CD4-positive, alpha-beta memory T cell (primary cell): ENCODE measurements around the gene PTGR2. TPM values are rescaled to one million over a fixed set of nuclear protein-coding genes. Genes with fewer than 3 reads are reported as not detected.
"Not testable (repeated sequence)": the region's sequence is repeated elsewhere in the genome, so short reads cannot be mapped to it uniquely, and the experiment has no call there.

Experiments
- CTCF ChIA-PET: fragments of 350-600 bp; sonication (Branson Sonifier 250); formaldehyde crosslinking; loops from one replicate; lab custom pipeline; 2021; ENCODE audit warnings: inconsistent platforms; ENCODE audit not compliant: partially characterized antibody; lab: Charles Lee
- POLR2A ChIA-PET: fragments of 350-600 bp; sonication (Branson Sonifier 250); formaldehyde crosslinking; loops from one replicate; lab custom pipeline; 2021; ENCODE audit not compliant: partially characterized antibody; lab: Charles Lee
- DNase-seq, 5 donors: peaks; one replicate each; pipeline versions ENCODE4 v3.0.0 to v3.0.0-alpha.2; 2020 to 2022; ENCODE audit warnings: mixed read lengths in 1 of 5
- H3K27ac ChIP-seq: one replicate; pipeline ENCODE4 v1.7.0; 2013; ENCODE audit warnings: low read depth, low read length
- H3K27me3 ChIP-seq: 2 replicates; pipeline ENCODE4 v1.7.0; 2013; ENCODE audit warnings: mild to moderate bottlenecking, low read length, moderate library complexity; ENCODE audit not compliant: insufficient read depth
- H3K36me3 ChIP-seq: 2 replicates; pipeline ENCODE4 v1.7.0; 2013; ENCODE audit warnings: mild to moderate bottlenecking, low read length, moderate library complexity; ENCODE audit not compliant: insufficient read depth
- H3K4me1 ChIP-seq: 2 replicates; pipeline ENCODE4 v1.7.0; 2013; ENCODE audit warnings: mild to moderate bottlenecking, low read length, moderate library complexity; ENCODE audit not compliant: insufficient read depth
- H3K4me3 ChIP-seq, 2 donors: one replicate each; pipeline ENCODE4 v1.7.0; 2013; ENCODE audit warnings: low read length in 2 of 2, mild to moderate bottlenecking in 1 of 2
- H3K9me3 ChIP-seq, 2 donors: one replicate each; pipeline ENCODE4 v1.7.0; 2013; ENCODE audit warnings: low read length in 2 of 2, control low read depth in 1 of 2; ENCODE audit not compliant: control insufficient read depth in 1 of 2
- H3K27ac Mint-ChIP-seq, 7 donors: one replicate each; pipeline ENCODE4 v1.8.0; 2020 to 2021; ENCODE audit warnings: mixed read lengths in 7 of 7, mild to moderate bottlenecking in 6 of 7, inconsistent platforms in 3 of 7, moderate library complexity in 3 of 7
- H3K27me3 Mint-ChIP-seq, 2 donors: one replicate each; pipeline ENCODE4 v1.8.0; 2020 to 2021; ENCODE audit warnings: mixed read lengths in 2 of 2
- H3K36me3 Mint-ChIP-seq, 2 donors: one replicate each; pipeline ENCODE4 v1.8.0; 2020 to 2021; ENCODE audit warnings: mixed read lengths in 2 of 2, inconsistent platforms in 1 of 2, mild to moderate bottlenecking in 1 of 2
- H3K4me1 Mint-ChIP-seq, 4 donors: one replicate each; pipeline ENCODE4 v1.8.0; 2020 to 2021; ENCODE audit warnings: mixed read lengths in 4 of 4, mild to moderate bottlenecking in 1 of 4
- H3K4me3 Mint-ChIP-seq, 8 donors: one replicate each; pipeline ENCODE4 v1.8.0; 2020 to 2021; ENCODE audit warnings: mixed read lengths in 8 of 8, mild to moderate bottlenecking in 7 of 8, moderate library complexity in 6 of 8, inconsistent platforms in 3 of 8
- H3K9me3 Mint-ChIP-seq, 8 donors: one replicate each; pipeline ENCODE4 v1.8.0; 2020 to 2021; ENCODE audit warnings: mixed read lengths in 8 of 8, mild to moderate bottlenecking in 5 of 8, inconsistent platforms in 3 of 8, moderate library complexity in 1 of 8
- intact Hi-C: fragments of 100-400 bp; cut with micrococcal nuclease; formaldehyde crosslinking; loops from one replicate; pipeline ENCODE4 v1.15.1; 2023
- polyA plus RNA-seq, 2 donors: library from polyadenylated mRNA; unstranded; fragments of 300-500 nt; fragmentation: Illumina TruSeq; gene quantifications; one replicate each; pipeline ENCODE4 v1.2.3, GENCODE V29; 2021
- total RNA-seq, 2 experiments: library from RNA; stranded (reverse); gene quantifications; one replicate each; pipeline ENCODE4 v1.2.3, GENCODE V29; 2021

Gene PTGR2
- total and polyA plus RNA-seq, 4 experiments from 2014 or later = 2.3 to 5.0 (median 3.7) TPM

DNA sequence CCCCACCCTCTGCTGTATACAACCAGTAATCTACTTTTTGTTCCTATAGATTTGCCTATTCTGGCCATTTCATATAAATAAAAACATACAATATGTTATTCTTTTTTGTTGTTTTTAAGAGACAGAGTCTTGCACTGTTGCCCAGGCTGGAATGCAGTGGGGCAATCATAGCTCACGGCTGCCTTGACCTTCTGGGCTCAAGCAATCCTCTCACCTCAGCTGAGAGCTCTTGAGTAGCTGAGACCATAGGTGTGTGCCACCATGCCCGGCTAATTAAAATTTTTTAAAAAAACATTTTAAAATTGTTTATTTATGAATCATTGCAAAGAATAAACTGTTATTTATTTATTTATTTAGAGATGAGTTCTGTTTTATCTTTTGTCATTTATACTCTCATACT, 11.6 kb downstream of the PTGR2 start:
- no peak overlapping the region for H3K4me3 ChIP-seq
- ChIA-PET POLR2A (no interaction called here), CTCF (no interaction called here)

DNA sequence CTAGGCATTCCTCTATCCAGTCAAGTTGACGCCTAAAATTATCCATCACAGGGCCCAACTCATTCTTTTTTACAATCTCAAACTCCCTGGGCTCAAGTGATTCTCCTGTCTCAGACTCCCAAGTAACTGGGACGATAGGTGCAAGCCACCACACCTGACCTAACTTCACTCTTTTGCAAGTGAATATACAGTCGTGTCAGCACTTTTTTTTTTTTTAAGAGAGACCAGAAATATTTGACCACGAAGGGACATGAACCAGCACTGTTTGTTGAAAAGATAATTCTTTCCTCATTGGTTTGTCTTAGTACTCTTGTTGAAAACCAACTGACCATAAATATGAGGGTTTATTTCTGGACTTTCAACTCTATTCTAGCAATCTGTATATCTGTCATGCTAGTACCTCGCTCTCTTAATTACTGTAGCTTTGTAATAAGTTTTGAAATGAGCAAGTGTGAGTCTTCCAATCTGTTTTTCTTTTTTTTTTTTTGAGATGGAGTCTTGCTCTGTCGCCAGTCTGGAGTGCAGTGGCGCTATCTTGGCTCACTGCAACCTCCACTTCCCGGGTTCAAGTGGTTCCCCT, 14.0 kb downstream of the PTGR2 start:
- Mint-ChIP-seq H3K27me3 (no peaks in the 10 kb centered on the region), H3K36me3 (peaks cover 2 to 8% of the 10 kb centered on the region in 2 donors), H3K4me3 (no peak overlapping the region), H3K27ac (no peak overlapping the region), H3K4me1 (peaks cover 0 to 1% (median 0%) of the 10 kb centered on the region in 4 donors), H3K9me3 (no peaks in the 10 kb centered on the region)
- Histone ChIP-seq H3K27ac (no peak overlapping the region), H3K9me3 (no peaks in the 10 kb centered on the region), H3K36me3 (no peaks in the 10 kb centered on the region), H3K4me1 (no peaks in the 10 kb centered on the region), H3K4me3 (no peak overlapping the region), H3K27me3 (no peaks in the 10 kb centered on the region)
- CTCF ChIA-PET = interaction anchor here (0.9 to 1.1 kb wide), 2 partner anchors 14 to 35 kb away, joined by 3 read pairs; partner anchors contain the start of gene PTGR2
- POLR2A ChIA-PET = no interaction called here
- intact Hi-C loops = no loop called here
- no peak for DNase-seq

More for the DNA sequence above, 11.6 kb downstream of the PTGR2 start:
- peaks cover 2 to 8% of the 10 kb centered on the region in 2 donors for H3K36me3 Mint-ChIP-seq
- no peaks in the 10 kb centered on the region for H3K27me3 Mint-ChIP-seq
- DNase-seq = no peak
- H3K27ac ChIP-seq = no peak overlapping the region
- no peaks in the 10 kb centered on the region for H3K4me1 ChIP-seq
- intact Hi-C loops = no loop called here
- H3K4me3 Mint-ChIP-seq = no peak overlapping the region
- H3K9me3 Mint-ChIP-seq = no peaks in the 10 kb centered on the region
- H3K9me3 ChIP-seq = no peaks in the 10 kb centered on the region
- H3K27ac Mint-ChIP-seq = peak overlapping the region in 1 of 7 donors; percentile 37
- H3K36me3 ChIP-seq = no peaks in the 10 kb centered on the region
- no peaks in the 10 kb centered on the region for H3K27me3 ChIP-seq
- H3K4me1 Mint-ChIP-seq = no peaks in the 10 kb centered on the region

DNA sequence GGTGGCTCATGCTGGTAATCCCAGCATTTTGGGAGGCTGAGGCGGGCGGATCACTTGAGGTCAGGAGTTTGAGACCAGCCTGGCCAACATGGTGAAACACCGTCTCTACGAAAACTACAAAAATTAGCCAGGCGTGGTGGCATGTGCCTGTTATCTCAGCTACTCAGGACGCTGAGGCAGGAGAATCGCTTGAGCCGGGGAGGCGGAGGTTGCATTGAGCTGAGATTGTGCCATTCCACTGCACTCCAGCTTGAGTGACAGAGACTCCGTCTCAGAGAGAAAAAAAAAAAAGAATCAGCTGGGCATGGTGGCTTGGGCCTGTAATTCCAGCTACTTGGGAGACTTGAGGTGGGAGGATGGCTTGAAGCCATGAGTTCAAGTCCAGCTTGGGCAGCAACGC, 18.1 kb downstream of the PTGR2 start:
- H3K4me3 Mint-ChIP-seq, intact Hi-C loops, POLR2A ChIA-PET, H3K27ac Mint-ChIP-seq, H3K9me3 Mint-ChIP-seq, H3K36me3 ChIP-seq, H3K27me3 ChIP-seq, H3K27ac ChIP-seq, H3K4me3 ChIP-seq, H3K9me3 ChIP-seq, H3K36me3 Mint-ChIP-seq, DNase-seq, H3K4me1 ChIP-seq, H3K4me1 Mint-ChIP-seq, H3K27me3 Mint-ChIP-seq: not testable (repeated sequence)
- CTCF ChIA-PET = interaction anchor here (0.7 to 1.3 kb wide), 3 partner anchors 9 to 142 kb away, joined by 3 to 4 read pairs (median 3); no protein-coding TSS in a partner anchor

DNA sequence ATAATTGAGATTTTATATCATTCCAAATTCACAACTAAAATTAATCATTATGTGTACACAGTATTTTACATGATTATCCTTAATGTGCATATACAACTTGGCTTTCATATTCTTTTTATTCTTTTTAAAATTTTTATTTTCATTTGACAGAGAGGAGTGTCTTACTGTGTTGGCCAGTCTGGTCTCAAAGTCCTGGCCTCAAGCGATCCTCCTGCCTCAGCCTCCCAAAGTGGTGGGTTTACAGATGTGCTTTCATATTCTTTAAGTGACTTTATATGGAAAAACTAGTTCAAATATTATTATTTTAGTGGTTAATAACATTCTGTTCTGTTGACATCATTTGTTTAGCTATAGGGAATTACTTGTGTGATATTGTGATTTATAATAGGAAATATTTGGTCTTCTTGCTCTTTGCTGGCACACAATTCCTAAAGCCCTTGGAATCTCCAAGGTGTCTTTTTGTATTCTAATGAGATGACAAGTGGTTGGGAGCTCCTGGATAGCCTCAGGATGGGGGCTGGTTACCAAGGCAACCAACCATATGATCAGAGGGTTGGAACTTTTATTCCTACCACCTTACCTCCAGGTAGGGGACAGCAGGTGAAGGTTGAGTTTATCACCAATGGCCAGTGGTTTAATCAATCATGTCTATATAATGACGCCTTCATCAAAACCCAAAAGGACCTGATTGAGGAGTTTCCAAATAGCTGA, 19.0 kb downstream of the PTGR2 start:
- H3K4me3 Mint-ChIP-seq = no peak overlapping the region
- H3K4me1 ChIP-seq = no peaks in the 10 kb centered on the region
- no peaks in the 10 kb centered on the region for H3K27me3 ChIP-seq
- H3K27me3 Mint-ChIP-seq = no peaks in the 10 kb centered on the region
- no peaks in the 10 kb centered on the region for H3K9me3 ChIP-seq
- no peak overlapping the region for H3K4me3 ChIP-seq
- H3K4me1 Mint-ChIP-seq = peaks cover 0 to 3% (median 0%) of the 10 kb centered on the region in 4 donors
- POLR2A ChIA-PET = no interaction called here
- H3K27ac Mint-ChIP-seq = no peak overlapping the region
- intact Hi-C loops = no loop called here
- CTCF ChIA-PET = interaction anchor here (0.6 to 1.3 kb wide), 4 partner anchors 10 to 143 kb away, joined by 3 to 4 read pairs (median 3); no protein-coding TSS in a partner anchor
- H3K9me3 Mint-ChIP-seq = no peaks in the 10 kb centered on the region
- H3K36me3 ChIP-seq = no peaks in the 10 kb centered on the region
- H3K27ac ChIP-seq = no peak overlapping the region
- DNase-seq = no peak
- H3K36me3 Mint-ChIP-seq = no peaks in the 10 kb centered on the region

DNA sequence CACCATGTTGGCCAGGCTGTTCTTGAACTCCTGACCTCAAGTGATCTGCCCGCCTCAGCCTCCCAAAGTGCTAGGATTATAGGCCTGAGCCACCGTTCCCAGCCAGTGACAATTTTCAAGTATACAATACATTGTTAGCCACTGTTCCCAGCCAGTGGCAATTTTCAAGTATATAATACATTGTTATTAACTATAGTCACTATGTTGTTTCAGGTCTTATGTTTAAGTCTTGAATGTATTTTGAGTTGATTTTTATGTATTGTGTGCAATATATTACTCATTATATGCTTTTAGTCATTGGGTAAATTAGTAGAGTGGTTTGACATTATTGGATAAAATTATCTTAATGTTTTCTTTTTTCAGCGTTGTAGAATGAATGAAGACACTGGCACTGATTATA, 22.0 kb downstream of the PTGR2 start:
- H3K9me3 ChIP-seq = no peaks in the 10 kb centered on the region

DNA sequence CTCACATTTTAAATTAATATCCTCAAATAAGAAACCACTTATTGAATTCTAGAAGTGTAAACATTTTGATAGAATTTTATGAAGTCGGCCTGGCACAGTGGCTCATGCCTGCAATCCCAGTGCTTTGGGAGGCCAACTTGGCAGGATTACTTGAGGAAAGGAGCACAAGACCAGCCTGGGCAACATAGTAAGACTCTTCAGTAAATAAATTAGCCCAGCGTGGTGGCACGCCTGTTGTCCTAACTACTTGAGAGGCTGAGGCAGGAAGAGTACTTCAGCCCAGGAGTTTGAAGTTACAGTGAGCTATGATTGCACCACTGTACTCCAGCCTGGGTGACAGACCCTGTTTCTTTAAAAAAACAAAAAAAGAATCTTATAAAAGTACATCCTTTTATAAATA, 26.2 kb downstream of the PTGR2 start:
- POLR2A ChIA-PET = no interaction called here

More for the DNA sequence above, 22.0 kb downstream of the PTGR2 start:
- no peaks in the 10 kb centered on the region for H3K27me3 ChIP-seq
- no peak for DNase-seq
- Mint-ChIP-seq H3K27ac (no peak overlapping the region), H3K4me3 (no peak overlapping the region), H3K36me3 (no peaks in the 10 kb centered on the region), H3K9me3 (no peaks in the 10 kb centered on the region), H3K27me3 (no peaks in the 10 kb centered on the region), H3K4me1 (peaks cover 0 to 3% (median 0%) of the 10 kb centered on the region in 4 donors)
- no peak overlapping the region for H3K27ac ChIP-seq
- H3K4me1 ChIP-seq = no peaks in the 10 kb centered on the region
- intact Hi-C loops = no loop called here
- no peaks in the 10 kb centered on the region for H3K36me3 ChIP-seq
- no peak overlapping the region for H3K4me3 ChIP-seq
- POLR2A ChIA-PET = no interaction called here
- CTCF ChIA-PET = no interaction called here

DNA sequence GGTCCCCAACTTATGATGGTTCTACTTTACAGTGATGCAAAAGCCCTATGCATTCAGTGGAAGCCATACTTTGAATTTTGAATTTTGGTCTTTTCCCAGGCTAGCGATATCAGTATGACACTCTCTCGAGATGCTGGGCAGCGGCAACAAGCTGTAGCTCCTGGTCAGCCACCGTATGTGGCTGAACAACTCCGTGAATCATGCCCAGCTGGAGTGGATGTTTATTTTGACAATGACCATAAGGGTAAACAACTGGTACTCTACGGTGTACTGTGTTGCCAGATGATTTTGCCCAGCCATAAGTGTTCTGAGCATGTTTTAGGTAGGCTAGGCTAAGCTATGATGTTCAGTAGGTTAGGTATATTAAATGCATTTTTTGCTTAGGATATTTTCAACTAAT, 26.8 kb downstream of the PTGR2 start:
- H3K9me3 Mint-ChIP-seq = no peaks in the 10 kb centered on the region
- intact Hi-C loops = no loop called here
- no peaks in the 10 kb centered on the region for H3K27me3 Mint-ChIP-seq
- CTCF ChIA-PET = interaction anchor here (1.2 kb wide), 1 partner anchor 28 kb away, joined by 3 read pairs; no protein-coding TSS in a partner anchor
- DNase-seq = no peak
- H3K4me1 Mint-ChIP-seq = no peaks in the 10 kb centered on the region
- POLR2A ChIA-PET = no interaction called here
- Histone ChIP-seq H3K36me3 (no peaks in the 10 kb centered on the region), H3K27me3 (no peaks in the 10 kb centered on the region), H3K4me3 (no peak overlapping the region), H3K9me3 (no peaks in the 10 kb centered on the region), H3K4me1 (no peaks in the 10 kb centered on the region), H3K27ac (no peak overlapping the region)
- no peaks in the 10 kb centered on the region for H3K36me3 Mint-ChIP-seq
- no peak overlapping the region for H3K4me3 Mint-ChIP-seq
- no peak overlapping the region for H3K27ac Mint-ChIP-seq

More for the DNA sequence above, 26.2 kb downstream of the PTGR2 start:
- H3K4me3 Mint-ChIP-seq = no peak overlapping the region
- no peaks in the 10 kb centered on the region for H3K9me3 Mint-ChIP-seq
- CTCF ChIA-PET = interaction anchor here (1.2 kb wide), 1 partner anchor 27 kb away, joined by 3 read pairs; no protein-coding TSS in a partner anchor
- Histone ChIP-seq H3K27me3 (no peaks in the 10 kb centered on the region), H3K4me1 (no peaks in the 10 kb centered on the region), H3K9me3 (no peaks in the 10 kb centered on the region), H3K36me3 (no peaks in the 10 kb centered on the region), H3K4me3 (no peak overlapping the region), H3K27ac (no peak overlapping the region)
- H3K36me3 Mint-ChIP-seq = no peaks in the 10 kb centered on the region
- no peak overlapping the region for H3K27ac Mint-ChIP-seq
- DNase-seq = no peak
- no peaks in the 10 kb centered on the region for H3K27me3 Mint-ChIP-seq
- no peaks in the 10 kb centered on the region for H3K4me1 Mint-ChIP-seq
- intact Hi-C loops = no loop called here
